ENCODE results near the gene TMCO4.

Gene TMCO4

DNA sequence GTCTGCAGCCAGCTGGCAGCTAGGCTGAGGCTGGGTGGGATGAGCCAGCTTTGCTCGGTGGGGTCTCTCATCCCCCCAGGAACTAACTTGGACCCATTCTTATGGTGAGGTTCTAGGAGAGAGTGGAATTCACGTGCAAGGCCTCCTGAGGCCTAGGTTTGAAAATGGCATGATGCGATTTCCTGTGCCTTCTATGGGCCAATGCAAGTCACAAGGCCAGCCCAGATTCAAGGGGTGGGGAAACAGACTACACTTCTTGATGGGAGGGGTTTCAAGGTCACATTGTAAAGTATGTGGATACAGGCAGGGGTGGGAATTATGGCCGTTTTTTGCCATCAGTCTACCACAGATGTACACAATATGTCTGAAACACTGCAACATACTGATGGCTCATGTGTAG is 86.8 kb downstream of the TMCO4 start:
- no peak for DNase-seq

GRCh38 chr1:19710825-19711611 is 88.7 kb downstream of the TMCO4 start:
- DNase-seq: no peak

- DNase-seq: no peak
Observed at GRCh38 chr1:19709260-19709793, 90.4 kb downstream of the TMCO4 start.

DNA sequence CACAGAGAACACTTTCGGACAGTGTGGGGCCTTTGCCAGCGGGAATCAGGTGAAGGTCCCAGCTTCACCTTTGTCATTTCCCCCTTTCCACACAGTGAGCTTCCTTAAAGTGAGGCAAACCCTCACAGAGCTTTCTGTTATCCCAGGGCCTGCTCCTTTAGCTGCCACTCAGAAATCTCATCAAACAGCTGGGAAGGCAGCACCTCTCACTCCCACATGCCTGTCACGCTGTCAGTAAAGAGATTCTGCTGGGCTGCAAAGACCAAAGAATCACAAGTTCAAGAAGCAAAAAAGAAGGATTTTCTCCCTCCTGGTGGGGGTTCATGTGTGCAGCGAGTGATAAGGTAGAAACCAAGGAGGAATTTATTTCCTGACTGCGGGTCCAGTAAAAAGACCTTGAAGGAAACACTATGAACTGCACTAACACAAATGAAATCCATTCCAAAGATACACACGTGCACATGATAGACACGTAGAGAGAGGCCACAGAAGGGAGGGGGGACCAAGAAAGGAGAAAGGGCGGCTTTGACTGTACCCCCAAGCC is 91.1 kb downstream of the TMCO4 start:
- no peak for DNase-seq

- no peak for DNase-seq
Observed at GRCh38 chr1:19706136-19706535, 93.6 kb downstream of the TMCO4 start.

GRCh38 chr1:19705464-19705863 is 94.3 kb downstream of the TMCO4 start:
- no peak for DNase-seq

DNA sequence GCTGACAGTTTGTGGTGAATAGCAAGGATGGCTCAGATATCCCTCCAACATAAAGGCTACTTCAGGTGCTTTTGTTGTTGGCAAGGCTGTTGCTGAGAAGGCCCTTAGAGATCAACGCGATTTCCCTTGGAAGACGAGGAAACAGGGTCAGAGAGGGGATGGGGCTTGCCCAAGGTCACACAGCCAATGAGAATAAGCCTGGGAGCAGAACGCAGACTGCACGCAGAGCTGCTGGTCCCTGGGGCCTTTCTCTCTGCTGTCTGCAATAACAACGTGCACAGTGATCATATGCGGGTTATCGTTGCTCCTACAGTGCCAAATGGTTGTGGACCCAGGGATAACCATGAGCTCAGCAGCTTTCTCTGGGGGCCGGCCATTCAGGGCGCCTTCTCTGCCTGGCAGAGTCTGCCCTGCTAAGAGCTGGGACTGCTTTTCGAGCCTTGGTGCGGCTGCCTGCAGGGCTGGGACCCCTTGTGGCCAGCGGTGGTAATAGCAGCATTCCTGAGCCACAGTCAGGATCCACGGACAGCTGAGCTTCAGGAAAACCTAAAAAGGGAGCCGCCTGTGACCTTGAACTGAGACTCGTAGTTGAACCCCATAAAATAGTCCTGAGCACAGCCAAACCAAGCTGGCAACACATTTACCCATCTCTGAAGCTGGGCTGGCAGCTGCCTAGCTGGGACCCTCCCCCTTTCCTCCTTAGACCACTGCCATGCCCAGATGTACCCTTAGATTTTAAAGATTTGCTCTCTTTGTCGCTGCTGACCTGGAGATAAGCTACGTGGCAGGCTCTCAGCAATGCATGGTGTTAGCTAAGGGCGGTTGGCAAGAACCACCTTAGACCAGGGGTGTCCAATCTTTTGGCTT is 95.2 kb downstream of the TMCO4 start:
- peak; percentile 18 to 46 (median 32) for DNase-seq

DNA sequence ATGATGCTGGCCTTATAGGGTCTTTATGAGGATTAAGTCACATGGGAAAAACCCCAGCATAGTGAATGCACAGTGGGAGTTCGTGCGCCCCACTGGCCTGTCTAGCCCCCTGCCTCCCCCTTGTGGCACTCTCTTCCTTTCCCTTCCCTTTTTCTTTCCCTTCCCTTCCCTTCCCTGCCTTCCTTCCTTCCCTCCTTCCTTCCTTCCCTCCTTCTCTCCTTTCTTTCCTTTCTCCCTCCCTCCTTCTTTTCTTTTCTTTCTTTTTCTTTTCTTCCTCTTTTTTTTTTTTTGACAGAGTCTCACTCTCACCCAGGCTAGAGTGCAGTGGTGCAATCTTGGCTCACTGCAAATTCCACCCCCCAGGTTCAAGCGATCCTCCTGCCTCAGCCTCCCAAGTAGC is 96.4 kb downstream of the TMCO4 start:
- no peak for DNase-seq

- DNase-seq: no peak
Observed at GRCh38 chr1:19700079-19700777, 99.5 kb downstream of the TMCO4 start.

DNA sequence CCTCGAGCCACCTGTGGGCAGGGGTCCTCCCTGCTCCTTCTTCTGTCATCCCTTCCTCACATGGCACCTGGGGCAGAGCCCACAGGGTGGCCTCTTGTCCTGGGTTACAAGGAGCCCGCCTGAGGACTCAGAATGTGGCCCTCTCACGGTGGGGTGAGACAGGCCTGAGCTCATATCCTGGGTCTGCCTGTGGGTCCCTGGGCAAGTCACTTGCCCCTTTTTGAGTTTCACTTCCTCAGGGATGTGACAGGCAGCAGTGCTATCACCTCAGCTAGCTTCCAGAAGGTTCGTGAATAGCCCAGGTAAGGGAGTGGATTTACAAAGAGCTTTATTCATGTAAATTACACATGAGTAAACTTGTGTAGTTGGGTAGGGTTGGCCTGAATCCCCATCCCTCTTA is 101.5 kb downstream of the TMCO4 start:
- no peak for DNase-seq

GRCh38 chr1:19696820-19697219 is 102.9 kb downstream of the TMCO4 start:
- DNase-seq: no peak

- no peak for DNase-seq
Observed at GRCh38 chr1:19695772-19696171, 103.9 kb downstream of the TMCO4 start.

- DNase-seq: no peak
Observed at GRCh38 chr1:19694298-19694697, 105.4 kb downstream of the TMCO4 start.

DNA sequence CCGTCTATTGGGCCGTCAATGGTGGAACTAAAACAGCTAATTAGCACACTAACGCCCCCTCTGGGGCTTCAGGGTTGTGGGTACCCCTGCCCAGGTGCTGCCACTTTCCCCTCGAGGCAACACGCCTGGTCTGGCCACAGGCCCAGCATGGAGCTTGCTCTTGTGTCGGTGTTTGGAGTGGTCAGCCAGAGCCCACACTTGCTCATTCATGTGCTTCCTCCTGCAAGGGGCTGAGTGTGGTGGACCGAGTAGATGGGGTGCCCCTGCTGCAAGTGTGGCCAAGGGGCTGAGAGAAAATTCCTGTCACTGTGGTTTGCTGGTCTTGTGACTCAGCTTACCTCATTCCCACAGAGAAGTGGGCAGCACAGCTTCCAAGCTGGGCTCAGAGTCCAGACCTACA is 109.4 kb downstream of the TMCO4 start:
- DNase-seq: no peak

- DNase-seq: no peak
Observed at GRCh38 chr1:19689856-19690255, 109.9 kb downstream of the TMCO4 start.

DNA sequence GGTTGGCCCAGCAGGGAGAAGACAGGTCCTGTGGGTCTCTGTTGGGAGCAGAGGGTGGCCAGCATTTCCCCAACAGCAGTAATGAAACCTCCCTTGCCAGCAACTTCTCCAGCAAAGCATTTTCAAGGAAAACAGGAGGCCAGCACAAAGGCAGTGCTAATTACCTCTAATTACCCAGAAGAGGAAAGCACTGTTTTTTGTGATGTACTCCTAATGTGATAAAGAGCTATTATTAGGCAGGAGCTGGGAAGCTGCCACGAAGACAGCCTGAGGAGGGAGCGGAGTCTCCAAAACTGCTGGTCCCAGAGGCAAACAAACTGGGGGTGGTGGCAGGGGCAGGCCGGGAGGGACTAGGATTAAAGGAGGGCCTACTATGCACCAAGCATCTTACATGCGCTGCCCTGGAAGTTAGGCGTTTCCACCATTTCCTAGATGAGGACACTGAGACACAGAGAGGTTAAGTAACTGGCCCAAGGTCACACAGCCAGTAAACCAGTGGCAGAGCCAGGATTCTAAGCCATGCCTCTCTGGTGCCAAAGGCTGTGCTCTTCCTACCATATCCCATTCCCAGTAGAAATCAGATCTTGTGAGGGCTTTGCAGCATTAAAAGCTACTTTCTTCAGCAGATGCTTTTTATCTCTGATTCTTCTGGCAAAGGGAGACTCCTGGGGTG is 110.5 kb downstream of the TMCO4 start:
- no peak for DNase-seq

DNA sequence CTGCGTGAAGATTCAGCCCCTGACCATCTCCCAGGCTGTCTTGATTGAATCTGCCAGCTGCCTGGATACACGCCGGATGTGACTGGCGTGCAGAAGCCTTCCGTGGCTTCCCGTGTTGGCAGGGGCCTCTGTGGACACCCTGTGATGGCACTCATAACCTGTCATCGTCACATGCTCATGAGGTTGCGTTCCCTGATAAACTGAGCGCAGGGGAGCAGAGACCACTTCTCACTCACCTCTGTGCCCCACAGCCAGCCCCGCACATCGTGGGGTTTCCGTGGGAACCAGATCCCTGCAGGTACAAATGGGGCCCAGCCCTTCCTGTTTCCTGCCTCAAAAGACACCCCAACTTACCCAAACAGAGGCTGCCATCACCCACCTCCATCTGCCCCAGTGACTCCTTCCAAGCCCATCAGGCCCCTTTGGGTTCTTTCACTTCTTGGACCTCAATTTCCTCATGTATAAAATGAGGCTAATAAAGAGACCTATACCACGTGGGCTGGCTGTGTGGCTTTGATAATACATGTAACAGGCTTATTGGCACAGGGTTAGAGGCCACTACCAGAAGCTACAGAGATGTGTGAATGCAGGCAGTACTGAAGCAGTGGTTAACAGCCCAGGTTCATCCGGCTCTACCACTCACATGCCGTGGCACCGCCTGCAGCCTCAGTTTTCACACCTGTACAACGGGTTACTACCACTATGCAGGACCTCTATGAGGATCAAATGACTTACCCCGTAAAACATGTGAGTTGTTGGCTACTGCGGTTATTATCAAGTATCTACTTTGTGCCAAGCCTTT is 111.5 kb downstream of the TMCO4 start:
- peak in 2 of 4 experiments; percentile 13 to 22 for DNase-seq

- no peak for DNase-seq
Observed at GRCh38 chr1:19687414-19687813, 112.3 kb downstream of the TMCO4 start.

- no peak for DNase-seq
Observed at GRCh38 chr1:19685994-19686393, 113.7 kb downstream of the TMCO4 start.

- DNase-seq: no peak
Observed at GRCh38 chr1:19684677-19685076, 115.0 kb downstream of the TMCO4 start.

GRCh38 chr1:19683351-19683750 is 116.4 kb downstream of the TMCO4 start:
- DNase-seq: no peak

All from activated naive CD4-positive, alpha-beta T cell (primary cell).